GM12892 (cell line): ENCODE measurements around the gene SDK1.

ENCODE experiments used
- POLR2A ChIP-seq: IDR thresholded peaks from 2 replicates; pipeline ENCODE4 v1.6.1; 2011; ENCODE audit warnings: low read depth, low read length, control low read depth
- POLR2AphosphoS5 ChIP-seq: IDR thresholded peaks from 2 replicates; pipeline ENCODE4 v1.6.1; 2011; ENCODE audit warnings: low read depth, low read length, control low read depth
- TAF1 ChIP-seq: IDR thresholded peaks from 2 replicates; pipeline ENCODE4 v1.6.1; 2011; ENCODE audit warnings: low read depth, mild to moderate bottlenecking, control low read depth, low read length, borderline replicate concordance

GRCh38 chr7:3937605-3938004 is 636.6 kb downstream of the SDK1 start:
- no peak for TF ChIP-seq POLR2AphosphoS5
- TF ChIP-seq POLR2A, result no peak
- TF ChIP-seq TAF1, result no peak
